Thyroid gland (tissue), 4 donors: ENCODE results near the gene NCAN. TPM values are rescaled to one million over a fixed set of nuclear protein-coding genes. Genes with fewer than 3 reads are reported as not detected.

ENCODE experiments used
- DNase-seq, 2 donors: peaks; one replicate each; pipeline ENCODE4 v3.0.0-alpha.2; 2019
- H3K27ac ChIP-seq, 3 donors: fragments of 200-600 bp; sonication (generic); 1 replicate in 2 of 3; 2 replicates in 1 of 3; pipeline ENCODE4 v1.5.1; 2016 to 2019; ENCODE audit warnings: mild to moderate bottlenecking in 1 of 3, moderate library complexity in 1 of 3
- H3K27me3 ChIP-seq: fragments of 200-600 bp; sonication (generic); one replicate; pipeline ENCODE4 v1.5.1; 2019
- H3K36me3 ChIP-seq, 2 donors: fragments of 200-600 bp; sonication (generic); one replicate each; pipeline ENCODE4 v1.5.1; 2016 to 2019
- H3K4me1 ChIP-seq, 2 donors: fragments of 200-600 bp; sonication (generic); one replicate each; pipeline ENCODE4 v1.5.1; 2017 to 2019
- H3K4me3 ChIP-seq, 3 donors: fragments of 200-600 bp; sonication (generic); replicated peaks in 1 of 3; 1 replicate in 2 of 3; 2 replicates in 1 of 3; pipeline ENCODE4 v1.5.1; 2016; ENCODE audit warnings: mild to moderate bottlenecking in 1 of 3
- H3K9me3 ChIP-seq: fragments of 200-600 bp; sonication (generic); one replicate; pipeline ENCODE4 v1.5.1; 2017
- POLR2A ChIP-seq, 2 donors: fragments of 450-650 bp; IDR thresholded peaks; one replicate each; pipeline ENCODE4 v1.6.1; 2017; ENCODE audit warnings: antibody characterized with exemption in 2 of 2, mild to moderate bottlenecking in 2 of 2, moderate library complexity in 1 of 2
- WGBS, 2 donors: methylation state at CpG; one replicate each; pipeline ENCODE4 v1.1.5; 2017; 5-methylcytosine and 5-hydroxymethylcytosine counted together
- intact Hi-C: fragments of 100-400 bp; cut with DNase I; formaldehyde crosslinking; loops from one replicate; pipeline ENCODE4 v1.15.1; 2023
- total RNA-seq, 4 donors: library from RNA; depleted of rRNA; stranded (reverse); fragments of >200 nt; gene quantifications; one replicate each; pipeline ENCODE4 v1.2.3, GENCODE V29; 2016
- TF ChIP-seq, protein P1 (sequence below), 6 experiments: fragments of 200-600 bp in 3 of 6; fragments of 450-650 bp in 3 of 6; sonication (generic) in 3 of 6; IDR thresholded peaks; one replicate each; pipeline ENCODE4 v1.5.1; 2016 to 2019; ENCODE audit warnings: antibody characterized with exemption in 6 of 6, mild to moderate bottlenecking in 2 of 6, inconsistent platforms in 1 of 6, moderate library complexity in 1 of 6

NCAN gene
- total RNA-seq, 4 donors from 2014 or later = 0.44 TPM; not detected in 3

DNA sequence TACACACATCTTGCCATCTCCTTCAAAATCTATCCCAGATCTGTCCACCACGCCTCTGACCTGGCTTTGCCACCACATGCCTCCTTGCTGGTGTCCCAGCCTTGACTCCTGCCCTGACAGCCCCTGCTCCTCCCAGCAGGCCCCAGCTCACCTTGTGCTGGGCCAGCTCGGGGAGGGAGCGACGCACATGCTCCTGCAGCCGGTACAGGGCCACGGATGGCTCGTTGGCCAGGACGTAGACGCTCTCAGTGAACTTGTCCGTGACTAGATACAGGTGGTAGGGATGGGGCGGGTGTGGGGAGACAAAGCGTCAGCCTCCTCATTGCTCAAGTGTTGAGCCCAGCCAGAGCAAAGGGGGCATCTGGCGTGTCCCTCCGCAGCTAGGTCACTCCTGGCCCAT, 25.0 kb upstream of the NCAN start:
- Histone ChIP-seq H3K27ac (no peak overlapping the region), H3K9me3 (no peaks in the 10 kb centered on the region), H3K36me3 (peaks cover 6 to 12% of the 10 kb centered on the region in 2 donors), H3K4me1 (peaks cover 16 to 26% of the 10 kb centered on the region in 2 donors), H3K4me3 (no peak overlapping the region), H3K27me3 (no peaks in the 10 kb centered on the region)
- TF ChIP-seq, protein P1, sequence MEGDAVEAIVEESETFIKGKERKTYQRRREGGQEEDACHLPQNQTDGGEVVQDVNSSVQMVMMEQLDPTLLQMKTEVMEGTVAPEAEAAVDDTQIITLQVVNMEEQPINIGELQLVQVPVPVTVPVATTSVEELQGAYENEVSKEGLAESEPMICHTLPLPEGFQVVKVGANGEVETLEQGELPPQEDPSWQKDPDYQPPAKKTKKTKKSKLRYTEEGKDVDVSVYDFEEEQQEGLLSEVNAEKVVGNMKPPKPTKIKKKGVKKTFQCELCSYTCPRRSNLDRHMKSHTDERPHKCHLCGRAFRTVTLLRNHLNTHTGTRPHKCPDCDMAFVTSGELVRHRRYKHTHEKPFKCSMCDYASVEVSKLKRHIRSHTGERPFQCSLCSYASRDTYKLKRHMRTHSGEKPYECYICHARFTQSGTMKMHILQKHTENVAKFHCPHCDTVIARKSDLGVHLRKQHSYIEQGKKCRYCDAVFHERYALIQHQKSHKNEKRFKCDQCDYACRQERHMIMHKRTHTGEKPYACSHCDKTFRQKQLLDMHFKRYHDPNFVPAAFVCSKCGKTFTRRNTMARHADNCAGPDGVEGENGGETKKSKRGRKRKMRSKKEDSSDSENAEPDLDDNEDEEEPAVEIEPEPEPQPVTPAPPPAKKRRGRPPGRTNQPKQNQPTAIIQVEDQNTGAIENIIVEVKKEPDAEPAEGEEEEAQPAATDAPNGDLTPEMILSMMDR (IDR thresholded peaks at IDR 0.05) = no peak
- TF ChIP-seq POLR2A (IDR thresholded peaks at IDR 0.05) = no peak
- intact Hi-C loops = no loop called here
- DNase-seq = no peak
- WGBS, 2 donors = 92 to 93% methylated on average over 11 to 14 of the region's 14 CpGs

DNA sequence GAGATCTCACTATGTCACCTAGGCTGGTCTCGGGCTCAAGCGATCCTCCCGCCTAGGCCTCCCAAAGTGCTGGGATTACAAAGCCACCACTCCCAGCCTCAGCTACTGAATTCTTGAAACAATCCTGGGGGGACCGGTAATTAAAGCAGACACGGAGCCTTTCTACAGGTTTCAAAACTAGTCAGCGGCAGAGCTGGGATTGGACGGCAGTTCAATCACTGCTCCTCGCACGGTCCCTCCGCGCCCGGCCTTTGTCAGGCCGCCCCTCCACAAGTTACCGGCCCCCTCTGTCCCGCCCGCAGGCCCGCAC, 20.0 kb upstream of the NCAN start:
- WGBS, 2 donors = 0 to 1% methylated on average over 15 to 16 of the region's 17 CpGs
- intact Hi-C loops = no loop called here
- H3K27me3 ChIP-seq = no peaks in the 10 kb centered on the region
- peak overlapping the region; percentile 99 to 100 (median 99) for H3K27ac ChIP-seq
- TF ChIP-seq, protein P1 (IDR thresholded peaks at IDR 0.05) = no peak
- no peak for TF ChIP-seq POLR2A (IDR thresholded peaks at IDR 0.05)
- peak overlapping the region; percentile 84 to 93 (median 88) for H3K4me3 ChIP-seq
- H3K9me3 ChIP-seq = no peaks in the 10 kb centered on the region
- DNase-seq = no peak
- H3K36me3 ChIP-seq = peaks cover 0 to 8% of the 10 kb centered on the region in 2 donors
- peaks cover 34 to 41% of the 10 kb centered on the region in 2 donors for H3K4me1 ChIP-seq

DNA sequence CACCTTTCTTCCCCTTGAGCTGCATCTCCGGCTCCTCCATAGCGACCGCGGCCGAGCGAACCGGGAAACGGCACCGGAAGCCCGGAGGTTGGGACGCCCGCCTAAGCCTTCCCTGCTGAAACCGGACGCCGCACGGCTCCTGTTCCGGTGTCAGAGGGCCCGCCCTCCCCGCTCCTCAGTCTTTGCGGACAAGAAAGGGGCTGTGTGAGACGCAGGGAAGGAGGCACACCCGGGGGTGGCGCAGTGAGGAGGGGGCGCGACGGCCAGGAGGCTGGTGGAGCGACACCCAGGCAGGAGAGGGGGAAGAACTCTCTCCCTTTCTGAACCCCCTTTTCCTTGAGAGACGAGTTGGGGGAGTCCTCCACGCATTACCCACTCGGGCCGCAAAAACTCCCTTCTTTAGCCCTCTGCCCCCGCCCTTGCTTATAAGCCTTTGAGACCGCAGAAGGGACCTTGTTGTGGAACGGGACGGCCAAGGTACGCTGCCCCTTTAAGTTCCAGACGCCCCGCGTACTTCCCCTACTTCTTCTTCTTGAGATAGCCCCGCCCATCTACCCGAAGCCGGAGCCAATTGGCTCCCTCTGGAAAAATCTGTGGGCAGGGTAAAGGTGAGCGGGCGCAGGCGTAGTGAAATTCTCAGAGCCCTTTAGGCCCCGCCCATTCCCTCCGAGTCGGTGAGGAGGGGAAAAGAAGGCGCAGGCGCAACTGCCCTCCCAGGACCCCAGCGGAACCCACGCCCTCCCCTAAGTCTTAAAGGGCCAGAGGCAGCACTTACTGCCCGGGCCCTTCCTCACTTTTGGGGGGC, 19.5 kb upstream of the NCAN start, which contains the start of the genes BORCS8 and RFXANK:
Gene BORCS8 (minus strand): TSS at position 75 of the 805 bp plus-strand sequence. CDS start 35 bp downstream, at position 40.
Gene RFXANK (plus strand): TSS at position 181 of the 805 bp plus-strand sequence. CDS start 1,689 bp downstream, outside the sequence.
- Histone ChIP-seq H3K4me1 (peaks cover 34 to 41% of the 10 kb centered on the region in 2 donors), H3K9me3 (no peaks in the 10 kb centered on the region), H3K27me3 (no peaks in the 10 kb centered on the region), H3K27ac (peak within 1 kb of the TSS; percentile 99 to 100 (median 99)), H3K36me3 (peaks cover 5 to 14% of the 10 kb centered on the region in 2 donors), H3K4me3 (peak within 1 kb of the TSS; percentile 84 to 93 (median 88))
- intact Hi-C loops = no loop called here
- peak; percentile 100 for DNase-seq
- TF ChIP-seq POLR2A (IDR thresholded peaks at IDR 0.05) = peak; percentile 30 to 41
- TF ChIP-seq, protein P1 (IDR thresholded peaks at IDR 0.05) = peak in 1 of 6 experiments; percentile 7
- WGBS, 2 donors = 0 to 1% methylated on average over 19 to 40 of the region's 53 CpGs

DNA sequence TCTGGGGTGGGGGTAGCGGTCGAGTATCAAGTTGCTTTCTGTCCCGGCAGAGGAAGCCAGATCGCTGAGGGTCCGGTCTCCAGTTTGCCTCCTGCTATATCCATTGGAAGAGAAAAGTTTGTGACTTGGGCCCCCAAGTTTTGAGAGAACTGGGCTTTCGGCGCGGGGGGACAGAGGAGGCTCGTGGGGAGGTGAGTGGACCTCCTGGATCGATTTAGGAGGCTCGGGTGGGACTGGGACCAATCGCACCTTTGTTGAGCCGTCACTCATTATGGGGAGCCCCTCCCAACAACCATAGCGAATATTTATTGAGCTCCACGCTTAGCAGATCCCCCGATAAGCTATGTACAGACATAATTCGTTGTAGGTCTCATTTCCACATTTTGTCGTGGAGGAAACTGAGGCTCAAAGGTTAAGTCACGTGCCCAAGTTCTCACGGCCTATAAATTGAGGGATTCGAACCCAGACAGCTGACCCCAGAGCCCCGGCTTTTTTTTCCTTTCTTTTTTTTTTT, 18.8 kb upstream of the NCAN start:
- TF ChIP-seq, protein P1 (IDR thresholded peaks at IDR 0.05) = no peak
- no peak for TF ChIP-seq POLR2A (IDR thresholded peaks at IDR 0.05)
- peaks cover 8 to 18% of the 10 kb centered on the region in 2 donors for H3K36me3 ChIP-seq
- peak overlapping the region in 2 of 3 donors; percentile 63 to 93 for H3K4me3 ChIP-seq
- no peaks in the 10 kb centered on the region for H3K27me3 ChIP-seq
- H3K27ac ChIP-seq = peak overlapping the region; percentile 34 to 100 (median 99)
- H3K4me1 ChIP-seq = peaks cover 34 to 41% of the 10 kb centered on the region in 2 donors
- intact Hi-C loops = no loop called here
- 1 to 2% methylated on average over 22 of the region's 22 CpGs for WGBS, 2 donors
- no peaks in the 10 kb centered on the region for H3K9me3 ChIP-seq
- no peak for DNase-seq

DNA sequence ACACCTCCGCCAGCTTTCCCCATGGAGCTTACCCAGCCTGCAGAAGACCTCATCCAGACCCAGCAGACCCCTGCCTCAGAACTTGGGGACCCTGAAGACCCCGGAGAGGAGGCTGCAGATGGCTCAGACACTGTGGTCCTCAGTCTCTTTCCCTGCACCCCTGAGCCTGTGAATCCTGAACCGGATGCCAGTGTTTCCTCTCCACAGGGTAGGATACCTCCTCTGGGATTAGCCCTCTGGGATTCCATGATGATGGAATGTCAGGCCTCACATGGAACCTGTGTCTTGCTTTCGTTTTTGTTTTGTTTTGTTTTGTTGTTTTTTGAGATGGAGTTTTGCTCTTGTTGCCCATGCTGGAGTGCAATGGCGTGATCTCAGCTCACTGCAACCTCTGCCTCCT, 17.8 kb upstream of the NCAN start:
- TF ChIP-seq, protein P1 (IDR thresholded peaks at IDR 0.05) = no peak
- no peak for TF ChIP-seq POLR2A (IDR thresholded peaks at IDR 0.05)
- intact Hi-C loops = no loop called here
- peak overlapping the region in 1 of 3 donors; percentile 93 for H3K4me3 ChIP-seq
- WGBS, 2 donors = 68 to 73% methylated on average over 5 of the region's 5 CpGs
- peak overlapping the region in 2 of 3 donors; percentile 38 to 43 for H3K27ac ChIP-seq
- H3K4me1 ChIP-seq = peaks cover 34 to 40% of the 10 kb centered on the region in 2 donors
- H3K36me3 ChIP-seq = peaks cover 13 to 27% of the 10 kb centered on the region in 2 donors
- no peaks in the 10 kb centered on the region for H3K27me3 ChIP-seq
- DNase-seq = no peak
- no peaks in the 10 kb centered on the region for H3K9me3 ChIP-seq
